ENCODE results near the gene ANGEL2.
A peak's percentile ranks its signal among the peaks of the same experiment; 100 is the strongest.
"Not testable (repeated sequence)": the region's sequence is repeated elsewhere in the genome, so short reads cannot be mapped to it uniquely, and the experiment has no call there.

The ANGEL2 gene

GRCh38 chr1:213015099-213016050 is at the start of gene ANGEL2:
Gene ANGEL2 (minus strand): TSS chr1:213015867. CDS start chr1:213015671, 196 bp downstream.
- DNase-seq: peak; percentile 95 to 96

- peak in 1 of 2 experiments; percentile 3 for DNase-seq
These were observed 45.6 kb upstream of the ANGEL2 start for GRCh38 chr1:213061263-213061662.

GRCh38 chr1:213060836-213061235 is 45.2 kb upstream of the ANGEL2 start:
- DNase-seq: no peak

GRCh38 chr1:213057264-213058059 is 41.8 kb upstream of the ANGEL2 start:
- no peak for DNase-seq

- DNase-seq: no peak
These were observed 40.1 kb upstream of the ANGEL2 start for GRCh38 chr1:213055767-213056166.

- DNase-seq: no peak
These were observed 39.3 kb upstream of the ANGEL2 start for GRCh38 chr1:213054733-213055591.

GRCh38 chr1:213054142-213054541 is 38.5 kb upstream of the ANGEL2 start:
- no peak for DNase-seq

- DNase-seq: no peak
These were observed 37.8 kb upstream of the ANGEL2 start for GRCh38 chr1:213053455-213053854.

GRCh38 chr1:213051881-213052202 is 36.2 kb upstream of the ANGEL2 start:
- DNase-seq: no peak

GRCh38 chr1:213051127-213051880 is 35.6 kb upstream of the ANGEL2 start, which contains the start of gene RPS6KC1:
Gene RPS6KC1 (plus strand): TSS chr1:213051241. CDS start chr1:213051405, 164 bp downstream.
- DNase-seq: peak; percentile 40 to 70

- no peak for DNase-seq
These were observed 35.1 kb upstream of the ANGEL2 start for GRCh38 chr1:213050745-213051126.

GRCh38 chr1:213049232-213049631 is 33.6 kb upstream of the ANGEL2 start:
- DNase-seq: no peak

- DNase-seq: not testable (repeated sequence)
These were observed 29.9 kb upstream of the ANGEL2 start for GRCh38 chr1:213045321-213046226.

- no peak for DNase-seq
These were observed 25.8 kb upstream of the ANGEL2 start for GRCh38 chr1:213041443-213041842.

GRCh38 chr1:213035573-213035972 is 19.9 kb upstream of the ANGEL2 start:
- DNase-seq: no peak

GRCh38 chr1:213034713-213035112 is 19.0 kb upstream of the ANGEL2 start:
- no peak for DNase-seq

GRCh38 chr1:213032651-213033050 is 17.0 kb upstream of the ANGEL2 start:
- DNase-seq: no peak

GRCh38 chr1:213027024-213027423 is 11.4 kb upstream of the ANGEL2 start:
- DNase-seq: not testable (repeated sequence)

GRCh38 chr1:213020016-213020415 is 4.3 kb upstream of the ANGEL2 start:
- DNase-seq: no peak

GRCh38 chr1:213019450-213019849 is 3.8 kb upstream of the ANGEL2 start:
- DNase-seq: no peak

Data from NCI-H524 (cell line).